Measurements from ENCODE around the gene RNF123. TPM values are rescaled to one million over a fixed set of nuclear protein-coding genes. Genes with fewer than 3 reads are reported as not detected.

Gene RNF123
- total RNA-seq, 1 donor = 19.4 TPM

DNA sequence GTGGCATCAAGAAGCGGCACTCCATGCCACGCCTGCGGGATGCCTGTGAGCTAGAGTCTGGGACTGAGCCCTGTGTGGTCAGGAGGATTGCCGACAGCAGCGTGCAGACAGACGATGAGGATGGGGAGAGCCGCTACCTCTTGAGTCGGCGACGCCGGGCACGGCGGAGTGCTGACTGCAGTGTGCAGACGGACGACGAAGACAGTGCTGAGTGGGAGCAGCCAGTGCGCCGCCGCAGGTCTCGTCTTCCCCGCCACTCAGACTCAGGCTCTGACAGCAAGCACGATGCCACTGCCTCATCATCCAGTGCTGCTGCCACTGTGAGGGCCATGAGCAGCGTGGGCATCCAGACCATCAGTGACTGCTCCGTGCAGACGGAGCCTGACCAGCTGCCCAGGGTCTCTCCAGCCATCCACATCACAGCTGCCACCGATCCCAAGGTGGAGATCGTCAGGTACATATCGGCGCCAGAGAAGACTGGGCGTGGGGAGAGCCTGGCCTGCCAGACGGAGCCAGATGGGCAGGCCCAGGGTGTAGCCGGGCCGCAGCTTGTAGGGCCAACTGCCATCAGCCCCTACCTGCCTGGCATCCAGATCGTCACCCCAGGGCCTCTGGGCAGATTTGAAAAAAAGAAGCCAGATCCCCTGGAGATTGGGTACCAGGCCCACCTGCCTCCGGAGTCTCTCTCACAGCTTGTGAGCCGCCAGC lies 32.0 kb upstream of the RNF123 start:
- no peak for DNase-seq (ENCODE audit: low read depth)
- H3K4me3 ChIP-seq (ENCODE audit: low read depth, low read length) = no peak overlapping the region
- TF ChIP-seq, protein P1, sequence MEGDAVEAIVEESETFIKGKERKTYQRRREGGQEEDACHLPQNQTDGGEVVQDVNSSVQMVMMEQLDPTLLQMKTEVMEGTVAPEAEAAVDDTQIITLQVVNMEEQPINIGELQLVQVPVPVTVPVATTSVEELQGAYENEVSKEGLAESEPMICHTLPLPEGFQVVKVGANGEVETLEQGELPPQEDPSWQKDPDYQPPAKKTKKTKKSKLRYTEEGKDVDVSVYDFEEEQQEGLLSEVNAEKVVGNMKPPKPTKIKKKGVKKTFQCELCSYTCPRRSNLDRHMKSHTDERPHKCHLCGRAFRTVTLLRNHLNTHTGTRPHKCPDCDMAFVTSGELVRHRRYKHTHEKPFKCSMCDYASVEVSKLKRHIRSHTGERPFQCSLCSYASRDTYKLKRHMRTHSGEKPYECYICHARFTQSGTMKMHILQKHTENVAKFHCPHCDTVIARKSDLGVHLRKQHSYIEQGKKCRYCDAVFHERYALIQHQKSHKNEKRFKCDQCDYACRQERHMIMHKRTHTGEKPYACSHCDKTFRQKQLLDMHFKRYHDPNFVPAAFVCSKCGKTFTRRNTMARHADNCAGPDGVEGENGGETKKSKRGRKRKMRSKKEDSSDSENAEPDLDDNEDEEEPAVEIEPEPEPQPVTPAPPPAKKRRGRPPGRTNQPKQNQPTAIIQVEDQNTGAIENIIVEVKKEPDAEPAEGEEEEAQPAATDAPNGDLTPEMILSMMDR (IDR thresholded peaks at IDR 0.05; ENCODE audit: insufficient read depth, low read length) = no peak

DNA sequence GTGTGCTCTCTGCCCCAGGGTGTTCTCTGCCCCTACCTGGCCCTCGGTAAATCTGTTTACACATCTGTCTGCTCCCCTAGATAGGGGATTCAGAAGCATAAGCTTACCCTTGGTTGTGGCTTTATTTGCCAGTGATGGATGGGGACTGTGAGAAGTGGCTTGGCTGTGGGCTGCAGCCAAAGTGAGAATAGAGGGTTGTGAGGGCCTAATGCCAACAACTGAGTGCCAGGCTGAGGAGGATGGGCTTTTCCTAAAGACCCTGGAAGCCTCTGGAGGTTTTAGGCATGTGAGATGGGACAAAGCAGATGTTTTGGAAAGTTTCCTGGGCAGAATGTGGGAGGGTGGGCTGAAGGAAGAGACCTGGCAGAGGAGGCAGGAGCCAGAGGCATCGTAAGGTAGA lies 30.6 kb upstream of the RNF123 start:
- no peak for DNase-seq (ENCODE audit: low read depth)
- no peak overlapping the region for H3K4me3 ChIP-seq (ENCODE audit: low read depth, low read length)
- TF ChIP-seq, protein P1 (IDR thresholded peaks at IDR 0.05; ENCODE audit: insufficient read depth, low read length) = no peak

DNA sequence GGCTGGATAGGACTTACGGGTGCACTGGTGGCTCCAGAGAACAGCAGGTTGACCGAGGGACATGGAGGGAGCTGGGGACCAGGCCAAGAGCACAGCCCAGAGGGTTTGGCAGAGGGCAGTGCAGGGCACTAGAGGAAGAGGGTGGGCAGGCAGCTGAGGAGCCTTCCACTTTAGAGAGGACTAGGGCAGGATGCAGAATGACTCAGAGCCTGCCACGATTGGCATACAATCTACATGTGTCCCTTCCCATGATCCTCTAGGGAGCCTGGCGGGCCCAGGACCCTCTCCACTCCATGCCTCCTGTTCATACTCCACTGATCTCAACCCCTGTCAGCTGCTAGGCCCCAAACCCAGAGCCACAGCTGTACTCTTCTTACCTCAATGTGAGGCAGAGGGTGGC lies 29.6 kb upstream of the RNF123 start:
- DNase-seq (ENCODE audit: low read depth) = no peak
- H3K4me3 ChIP-seq (ENCODE audit: low read depth, low read length) = no peak overlapping the region
- TF ChIP-seq, protein P1 (IDR thresholded peaks at IDR 0.05; ENCODE audit: insufficient read depth, low read length) = no peak

DNA sequence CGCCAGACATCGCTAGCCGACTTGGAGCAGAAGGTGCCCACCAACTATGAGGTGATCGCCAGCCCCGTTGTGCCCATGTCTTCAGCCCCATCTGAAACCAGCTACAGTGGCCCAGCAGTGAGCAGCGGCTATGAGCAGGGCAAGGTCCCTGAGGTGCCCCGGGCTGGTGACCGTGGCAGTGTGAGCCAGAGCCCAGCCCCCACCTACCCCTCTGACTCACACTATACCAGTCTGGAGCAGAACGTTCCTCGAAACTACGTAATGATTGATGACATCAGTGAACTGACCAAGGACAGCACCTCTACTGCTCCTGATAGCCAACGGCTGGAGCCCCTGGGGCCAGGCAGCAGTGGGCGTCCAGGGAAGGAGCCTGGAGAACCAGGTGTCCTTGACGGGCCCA lies 28.1 kb upstream of the RNF123 start:
- TF ChIP-seq, protein P1 (IDR thresholded peaks at IDR 0.05; ENCODE audit: insufficient read depth, low read length) = no peak
- DNase-seq (ENCODE audit: low read depth) = no peak
- H3K4me3 ChIP-seq (ENCODE audit: low read depth, low read length) = no peak overlapping the region

DNA sequence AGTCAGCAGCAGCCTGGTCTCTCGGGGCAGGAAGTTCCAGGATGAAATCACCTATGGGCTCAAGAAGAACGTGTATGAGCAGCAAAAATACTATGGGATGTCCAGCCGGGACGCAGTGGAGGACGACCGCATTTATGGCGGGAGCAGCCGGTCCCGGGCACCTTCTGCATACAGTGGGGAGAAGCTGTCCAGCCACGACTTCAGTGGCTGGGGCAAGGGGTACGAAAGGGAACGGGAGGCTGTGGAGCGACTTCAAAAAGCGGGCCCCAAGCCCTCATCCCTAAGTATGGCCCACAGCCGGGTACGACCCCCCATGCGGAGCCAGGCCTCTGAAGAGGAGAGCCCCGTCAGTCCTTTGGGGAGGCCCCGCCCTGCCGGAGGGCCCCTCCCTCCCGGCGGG lies 27.3 kb upstream of the RNF123 start:
- TF ChIP-seq, protein P1 (IDR thresholded peaks at IDR 0.05; ENCODE audit: insufficient read depth, low read length) = no peak
- no peak overlapping the region for H3K4me3 ChIP-seq (ENCODE audit: low read depth, low read length)
- no peak for DNase-seq (ENCODE audit: low read depth)

DNA sequence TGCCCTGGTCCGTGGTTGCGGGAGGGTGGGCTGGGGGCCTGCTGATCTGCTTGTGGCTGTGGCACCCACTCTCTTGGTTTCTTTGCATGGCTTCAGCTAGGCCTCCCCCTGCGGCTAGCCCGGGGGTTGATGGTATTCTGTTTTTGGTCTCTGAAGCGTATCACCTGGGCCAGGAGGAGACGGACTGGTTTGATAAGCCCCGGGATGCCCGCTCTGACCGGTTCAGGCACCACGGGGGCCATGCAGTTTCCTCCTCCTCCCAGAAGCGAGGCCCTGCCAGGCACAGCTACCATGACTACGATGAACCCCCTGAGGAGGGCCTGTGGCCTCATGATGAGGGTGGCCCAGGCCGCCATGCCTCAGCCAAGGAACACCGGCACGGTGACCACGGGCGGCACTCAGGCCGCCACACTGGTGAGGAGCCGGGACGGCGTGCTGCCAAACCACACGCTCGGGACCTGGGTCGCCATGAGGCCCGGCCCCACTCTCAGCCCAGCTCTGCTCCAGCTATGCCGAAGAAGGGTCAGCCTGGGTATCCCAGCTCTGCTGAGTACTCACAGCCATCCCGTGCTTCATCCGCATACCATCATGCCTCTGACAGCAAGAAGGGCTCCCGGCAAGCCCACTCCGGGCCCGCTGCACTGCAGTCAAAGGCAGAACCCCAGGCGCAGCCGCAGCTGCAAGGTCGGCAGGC lies 26.5 kb upstream of the RNF123 start:
- TF ChIP-seq, protein P1 (IDR thresholded peaks at IDR 0.05; ENCODE audit: insufficient read depth, low read length) = no peak
- DNase-seq (ENCODE audit: low read depth) = no peak
- no peak overlapping the region for H3K4me3 ChIP-seq (ENCODE audit: low read depth, low read length)
